Esophagus squamous epithelium (tissue), 5 donors: ENCODE results near the gene LBHD2. TPM values are rescaled to one million over a fixed set of nuclear protein-coding genes. Genes with fewer than 3 reads are reported as not detected.

ENCODE experiments used
- DNase-seq: peaks from one replicate; lab custom pipeline; 2025; lab: John Stamatoyannopoulos, UW
- H3K27ac ChIP-seq, 4 donors: fragments of 200-600 bp; sonication (generic); one replicate each; pipeline ENCODE4 v1.5.1; 2016 to 2019; ENCODE audit warnings: mild to moderate bottlenecking in 1 of 4
- H3K27me3 ChIP-seq, 4 donors: fragments of 200-600 bp; sonication (generic); 1 replicate in 3 of 4; 2 replicates in 1 of 4; pipeline versions ENCODE4 v1.5.1 to v1.6.0; 2017 to 2021; ENCODE audit warnings: antibody characterized with exemption in 1 of 4
- H3K36me3 ChIP-seq, 3 donors: fragments of 200-600 bp; sonication (generic); one replicate each; pipeline ENCODE4 v1.5.1; 2016 to 2019
- H3K4me1 ChIP-seq, 3 donors: fragments of 200-600 bp; sonication (generic); one replicate each; pipeline ENCODE4 v1.5.1; 2017 to 2019
- H3K4me3 ChIP-seq, 4 donors: fragments of 200-600 bp; sonication (generic); 1 replicate in 3 of 4; 2 replicates in 1 of 4; pipeline ENCODE4 v1.5.1; 2016 to 2019; ENCODE audit warnings: mild to moderate bottlenecking in 2 of 4, moderate library complexity in 1 of 4
- H3K9me3 ChIP-seq, 3 donors: fragments of 200-600 bp; sonication (generic); one replicate each; pipeline ENCODE4 v1.5.1; 2016 to 2019
- CTCF ChIP-seq, 6 experiments: fragments of 450-650 bp in 4 of 6; fragments of 200-600 bp in 2 of 6; sonication (generic) in 2 of 6; IDR thresholded peaks; one replicate each; pipeline ENCODE4 v1.5.1; 2016 to 2019; ENCODE audit warnings: antibody characterized with exemption in 6 of 6, mild to moderate bottlenecking in 4 of 6, moderate library complexity in 4 of 6
- POLR2A ChIP-seq, 4 donors: fragments of 450-650 bp; IDR thresholded peaks; one replicate each; pipeline ENCODE4 v1.6.1; 2017; ENCODE audit warnings: antibody characterized with exemption in 4 of 4, mild to moderate bottlenecking in 4 of 4, moderate library complexity in 3 of 4
- WGBS, 2 donors: methylation state at CpG; one replicate each; pipeline ENCODE4 v1.1.5; 2018; 5-methylcytosine and 5-hydroxymethylcytosine counted together
- intact Hi-C: fragments of 100-400 bp; cut with DNase I; formaldehyde crosslinking; loops from one replicate; pipeline ENCODE4 v1.15.0; 2022
- total RNA-seq, 4 donors: library from RNA; depleted of rRNA; stranded (reverse); fragments of >200 nt; gene quantifications; one replicate each; pipeline ENCODE4 v1.1.0, GENCODE V29; 2016
- donor health status: DM: yes; HTN: yes; CAD: no.

Gene LBHD2
- total RNA-seq, 4 donors from 2014 or later = 1.1 TPM; not detected in 3

GRCh38 chr14:103101963-103102688 lies 18.1 kb downstream of the LBHD2 start:
- Histone ChIP-seq H3K4me1 (peaks cover 31 to 53% (median 45%) of the 10 kb centered on the region in 3 donors), H3K9me3 (no peaks in the 10 kb centered on the region), H3K36me3 (no peaks in the 10 kb centered on the region), H3K4me3 (peak overlapping the region in 2 of 4 donors; percentile 13 to 37), H3K27me3 (peaks cover 5 to 79% (median 11%) of the 10 kb centered on the region in 4 donors), H3K27ac (no peak overlapping the region)
- TF ChIP-seq POLR2A (IDR thresholded peaks at IDR 0.05) = no peak
- no peak for TF ChIP-seq CTCF (IDR thresholded peaks at IDR 0.05)
- DNase-seq = no peak
- intact Hi-C loops = loop anchor here (5.0 to 10.0 kb wide), 2 partner anchors 83 to 190 kb away; no protein-coding TSS in a partner anchor
- WGBS, 2 donors = 85% methylated on average over 10 of the region's 85 CpGs; no CpG with 5 or more reads in 1 of the 2 donors

DNA sequence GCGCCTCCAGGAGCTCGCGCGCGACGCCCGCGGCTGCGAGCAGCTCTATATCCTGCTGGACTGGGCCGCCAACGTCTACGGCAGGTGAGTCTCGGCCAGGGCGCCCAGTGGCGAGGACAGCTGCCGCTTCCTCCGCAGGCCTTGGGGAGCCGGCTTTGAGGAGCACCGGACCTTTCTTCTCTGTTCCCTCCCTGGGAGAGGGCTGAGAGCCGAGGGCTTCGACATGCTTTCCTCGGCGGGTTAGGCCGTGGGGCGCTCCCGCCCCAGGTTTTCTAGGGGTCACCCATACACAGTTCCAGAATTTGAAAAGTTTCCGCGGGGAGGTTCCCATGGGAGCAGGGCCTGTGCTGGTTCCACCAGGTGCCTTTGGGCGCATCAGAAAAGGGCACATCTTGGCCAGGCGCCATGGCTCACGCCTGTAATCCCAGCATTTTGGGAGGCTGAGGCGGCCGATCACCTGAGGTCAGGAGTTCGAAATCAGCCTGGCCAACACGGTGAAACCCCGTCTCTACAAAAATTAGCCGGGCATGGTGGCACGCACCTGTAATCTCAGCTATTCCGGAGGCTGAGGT lies 18.8 kb downstream of the LBHD2 start:
- Histone ChIP-seq H3K4me1 (peaks cover 31 to 53% (median 45%) of the 10 kb centered on the region in 3 donors), H3K27ac (no peak overlapping the region), H3K27me3 (peaks cover 5 to 76% (median 11%) of the 10 kb centered on the region in 4 donors), H3K4me3 (peak overlapping the region in 2 of 4 donors; percentile 13 to 37), H3K9me3 (no peaks in the 10 kb centered on the region), H3K36me3 (no peaks in the 10 kb centered on the region)
- TF ChIP-seq POLR2A (IDR thresholded peaks at IDR 0.05) (no peak), CTCF (IDR thresholded peaks at IDR 0.05) (no peak)
- 39% methylated on average over 7 of the region's 39 CpGs; no CpG with 5 or more reads in 1 of the 2 donors for WGBS, 2 donors
- intact Hi-C loops = loop anchor here (5.0 to 10.0 kb wide), 2 partner anchors 82 to 190 kb away; no protein-coding TSS in a partner anchor
- no peak for DNase-seq

- peaks cover 32 to 55% (median 49%) of the 10 kb centered on the region in 3 donors for H3K4me1 ChIP-seq
- no peaks in the 10 kb centered on the region for H3K9me3 ChIP-seq
- intact Hi-C loops = loop anchor here (5.0 to 10.0 kb wide), 2 partner anchors 81 to 189 kb away; no protein-coding TSS in a partner anchor
- no peaks in the 10 kb centered on the region for H3K36me3 ChIP-seq
- TF ChIP-seq POLR2A (IDR thresholded peaks at IDR 0.05) (peak in 1 of 4 donors; percentile 17), CTCF (IDR thresholded peaks at IDR 0.05) (peak in 4 of 6 experiments; percentile 8 to 46 (median 22))
- H3K27me3 ChIP-seq = peaks cover 5 to 68% (median 11%) of the 10 kb centered on the region in 4 donors
- peak overlapping the region in 2 of 4 donors; percentile 26 to 58 for H3K4me3 ChIP-seq
- DNase-seq = no peak
- 9 to 14% methylated on average over 7 to 22 of the region's 68 CpGs for WGBS, 2 donors
- peak overlapping the region in 1 of 4 donors; percentile 34 for H3K27ac ChIP-seq
Observed at GRCh38 chr14:103103461-103104388, 19.7 kb downstream of the LBHD2 start.

GRCh38 chr14:103104389-103104653 lies 20.3 kb downstream of the LBHD2 start:
- no peaks in the 10 kb centered on the region for H3K9me3 ChIP-seq
- peaks cover 32 to 51% (median 46%) of the 10 kb centered on the region in 3 donors for H3K4me1 ChIP-seq
- H3K4me3 ChIP-seq = peak overlapping the region in 2 of 4 donors; percentile 26 to 58
- 15 to 20% methylated on average over 6 to 7 of the region's 20 CpGs for WGBS, 2 donors
- no peak for DNase-seq
- H3K27ac ChIP-seq = no peak overlapping the region
- TF ChIP-seq CTCF (IDR thresholded peaks at IDR 0.05) = no peak
- no peak for TF ChIP-seq POLR2A (IDR thresholded peaks at IDR 0.05)
- H3K36me3 ChIP-seq = no peaks in the 10 kb centered on the region
- H3K27me3 ChIP-seq = peaks cover 5 to 62% (median 11%) of the 10 kb centered on the region in 4 donors
- intact Hi-C loops = loop anchor here (5.0 to 10.0 kb wide), 2 partner anchors 80 to 188 kb away; no protein-coding TSS in a partner anchor
